AML-193 (cell line): Measurements from ENCODE around the gene ZNF521.

Experiments used
- DNase-seq, 2 experiments: peaks; one replicate each; lab custom pipeline; 2025; lab: John Stamatoyannopoulos, UW

The ZNF521 gene

GRCh38 chr18:25167612-25168410, 184.2 kb downstream of the ZNF521 start:
- no peak for DNase-seq

GRCh38 chr18:25166113-25166512, 185.9 kb downstream of the ZNF521 start:
- DNase-seq, result no peak

GRCh38 chr18:25164848-25165811, 186.8 kb downstream of the ZNF521 start:
- DNase-seq, result no peak

DNA sequence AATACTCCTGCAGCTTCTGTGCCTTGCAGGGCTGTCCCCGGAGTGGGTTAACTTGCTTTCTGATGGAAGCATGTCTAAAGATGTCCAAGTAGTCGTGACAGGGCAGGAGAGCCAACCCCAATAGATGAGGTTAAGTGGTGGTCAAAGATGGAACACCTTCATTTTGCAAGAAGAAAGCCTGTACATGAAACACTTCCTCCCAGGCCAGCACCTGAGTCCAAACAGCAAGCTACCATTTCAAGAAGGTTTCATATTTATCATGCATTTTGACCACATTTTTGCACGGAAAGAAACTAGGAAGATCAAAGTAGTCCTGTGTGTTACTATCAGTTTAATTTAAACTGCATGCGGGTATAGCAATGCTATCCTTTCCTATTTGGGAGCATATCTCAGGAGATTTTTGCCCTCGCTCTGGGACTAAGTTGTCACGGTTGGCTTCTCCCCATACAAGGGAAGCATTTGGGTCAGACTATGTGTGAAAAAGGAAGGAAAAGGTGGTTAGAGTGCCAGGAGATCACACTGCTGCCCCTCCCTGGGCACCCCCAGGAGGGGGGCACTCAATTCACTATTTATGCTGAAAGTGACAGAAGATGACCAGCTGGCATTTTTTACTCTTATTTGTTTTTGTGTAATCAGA, 187.6 kb downstream of the ZNF521 start:
- DNase-seq, result no peak

- DNase-seq, result no peak
Measured at GRCh38 chr18:25153426-25153825, 198.5 kb downstream of the ZNF521 start.

- no peak for DNase-seq
Measured at GRCh38 chr18:25147877-25148488, 204.0 kb downstream of the ZNF521 start.

DNA sequence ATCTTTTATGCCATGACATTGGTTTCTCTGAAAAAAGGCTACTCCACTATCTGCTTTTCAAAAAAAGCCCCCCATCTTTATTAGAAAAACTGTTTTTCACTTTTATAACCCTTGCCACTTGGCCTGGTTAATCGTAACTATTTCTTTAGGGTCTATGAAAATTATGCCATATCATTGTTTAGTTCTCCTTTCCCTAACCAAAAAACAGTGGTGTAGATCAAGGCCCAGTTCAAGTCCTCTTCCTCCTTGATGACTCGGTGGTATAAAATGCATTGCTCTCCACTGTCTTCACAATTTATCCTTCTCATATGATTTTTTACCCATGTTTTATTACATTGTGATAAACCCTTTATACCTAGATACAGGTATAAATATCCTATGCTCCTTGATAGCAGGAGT, 205.5 kb downstream of the ZNF521 start:
- DNase-seq, result no peak

- no peak for DNase-seq
Measured at GRCh38 chr18:25145731-25146511, 206.0 kb downstream of the ZNF521 start.

DNA sequence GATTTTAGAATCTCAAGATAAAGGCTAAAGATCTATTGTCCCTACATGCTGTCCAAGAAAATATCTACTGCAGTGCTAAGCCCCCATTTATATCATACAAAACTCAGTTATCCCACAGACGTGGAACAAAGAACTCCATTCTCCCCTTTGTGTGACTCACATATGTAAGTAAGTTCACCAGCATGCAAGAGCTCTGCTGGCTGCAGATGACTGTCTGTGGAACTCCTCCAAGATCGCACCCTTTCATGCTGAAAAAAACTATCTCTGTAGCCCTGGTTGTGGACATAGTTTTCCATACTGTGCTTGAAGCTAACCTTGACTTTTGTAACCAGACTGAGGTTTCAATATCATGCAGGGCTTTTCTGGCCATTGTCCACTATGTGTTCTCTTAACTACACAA, 207.1 kb downstream of the ZNF521 start:
- DNase-seq, result no peak

GRCh38 chr18:25141886-25142285, 210.1 kb downstream of the ZNF521 start:
- DNase-seq, result no peak

DNA sequence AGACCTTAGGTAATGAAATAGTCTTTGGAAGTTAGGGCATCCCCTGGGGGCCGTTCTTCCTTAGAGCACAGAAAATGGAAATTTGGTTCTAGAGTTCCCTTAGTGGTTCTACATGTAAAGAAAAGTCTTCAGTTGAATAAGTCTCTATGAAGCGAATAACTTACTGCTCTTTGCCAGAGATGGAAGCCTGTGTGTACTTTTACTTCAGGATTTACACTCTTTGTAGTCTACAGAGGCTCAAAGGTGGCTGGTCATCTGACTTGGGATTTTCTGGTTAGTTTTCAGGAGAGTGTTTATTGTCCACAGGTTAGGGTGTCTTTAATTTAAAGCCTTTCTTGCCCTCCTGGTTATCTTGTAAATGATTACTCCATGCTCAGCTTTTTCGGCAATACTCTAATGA, 210.6 kb downstream of the ZNF521 start:
- no peak for DNase-seq

DNA sequence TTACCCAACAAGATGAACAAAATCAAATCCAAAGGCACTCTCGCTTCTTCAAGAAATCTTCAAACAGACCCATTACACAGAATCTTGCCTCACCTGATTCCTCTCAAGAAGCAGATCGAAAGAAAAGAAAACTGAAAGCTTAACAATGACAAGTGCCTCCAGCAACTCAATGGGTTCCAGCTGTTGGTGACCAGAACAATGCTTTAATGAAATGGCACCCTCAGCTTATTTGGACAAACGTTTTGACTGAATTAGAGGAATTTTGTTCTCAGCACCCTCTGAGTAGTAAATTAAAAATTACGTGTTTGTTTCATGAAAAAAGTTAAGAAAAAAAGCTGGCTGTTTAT, 211.0 kb downstream of the ZNF521 start:
- no peak for DNase-seq

GRCh38 chr18:25140124-25140961, 211.6 kb downstream of the ZNF521 start:
- DNase-seq, result no peak

GRCh38 chr18:25137197-25137472, 214.8 kb downstream of the ZNF521 start:
- DNase-seq, result no peak

GRCh38 chr18:25136416-25137196, 215.4 kb downstream of the ZNF521 start:
- DNase-seq, result no peak

GRCh38 chr18:25134861-25135260, 217.1 kb downstream of the ZNF521 start:
- no peak for DNase-seq

GRCh38 chr18:25133879-25134278, 218.1 kb downstream of the ZNF521 start:
- DNase-seq, result no peak

GRCh38 chr18:25132786-25133496, 219.0 kb downstream of the ZNF521 start:
- DNase-seq, result no peak

GRCh38 chr18:25126751-25127150, 225.2 kb downstream of the ZNF521 start:
- DNase-seq, result no peak
